ENCODE results near the gene SINHCAF. TPM values are rescaled to one million over a fixed set of nuclear protein-coding genes. Genes with fewer than 3 reads are reported as not detected.
"Not testable (repeated sequence)": the region's sequence is repeated elsewhere in the genome, so short reads cannot be mapped to it uniquely, and the experiment has no call there.

The SINHCAF gene
- total and polyA plus RNA-seq, 4 donors: 2.3 to 10.3 (median 4.9) TPM

DNA sequence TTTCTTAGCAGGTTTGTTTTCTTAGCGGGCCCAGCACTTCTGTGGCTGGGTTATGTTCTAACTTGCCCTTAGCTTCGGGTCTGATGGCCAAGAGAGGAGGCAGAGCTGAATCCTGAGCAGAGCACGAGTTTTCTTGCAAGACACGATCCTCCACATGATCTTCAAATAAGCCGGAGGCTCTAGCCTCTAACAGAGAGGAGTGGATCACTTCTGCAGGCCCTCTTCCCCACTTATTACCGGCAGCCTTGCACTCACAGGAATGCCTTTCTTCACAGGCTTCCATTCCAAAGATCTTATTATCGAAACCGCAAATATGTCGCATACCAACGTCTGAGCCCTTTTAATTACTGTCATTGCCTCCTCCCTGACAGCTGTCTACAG, 79.5 kb downstream of the SINHCAF start:
- 85% methylated on average over 10 of the region's 10 CpGs for WGBS

DNA sequence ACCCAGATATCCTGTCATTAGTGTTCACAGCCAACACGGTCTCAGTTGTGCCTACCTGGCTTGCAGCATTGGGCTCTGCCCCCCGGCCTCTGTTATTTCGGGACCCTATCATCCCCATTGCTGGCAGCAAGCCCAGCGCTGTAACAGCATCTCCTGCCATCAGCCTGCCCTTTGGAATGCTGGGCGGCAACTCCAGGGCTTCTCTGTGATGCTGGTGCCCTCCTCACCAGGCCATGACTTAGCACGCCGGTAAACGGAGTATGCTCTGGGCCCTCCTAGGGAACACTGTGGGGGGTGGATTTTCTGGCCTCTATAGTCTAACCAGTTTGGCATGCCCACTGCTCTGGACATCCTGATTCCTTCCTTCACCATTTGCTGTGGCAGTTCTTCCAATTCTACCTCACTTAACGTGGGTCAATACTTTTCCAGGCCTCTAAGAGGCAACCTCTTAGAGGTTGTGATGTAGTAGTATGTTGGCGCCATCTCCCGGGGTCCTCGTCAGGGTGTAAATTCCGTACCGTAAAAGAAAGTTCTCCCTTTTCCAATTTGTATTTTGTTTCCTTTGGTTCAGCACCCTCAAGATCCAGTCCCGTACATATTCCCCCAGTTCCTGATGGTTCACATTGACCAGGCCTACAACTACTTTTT, 80.0 kb downstream of the SINHCAF start:
- no peak overlapping the region for H3K27ac ChIP-seq (ENCODE audit: low read depth in 1 of 2, low read length in 2 of 2)
- DNase-seq (ENCODE audit: low spot score): no peak

More for the DNA sequence above, 79.5 kb downstream of the SINHCAF start:
- H3K9me3 ChIP-seq (ENCODE audit: control insufficient read depth in 4 of 4, low read length in 3 of 4): no peaks in the 10 kb centered on the region
- H3K36me3 ChIP-seq (ENCODE audit: control insufficient read depth in 4 of 4, insufficient read depth in 3 of 4, low read depth in 1 of 4, low read length in 3 of 4): no peaks in the 10 kb centered on the region
- no peak overlapping the region for H3K9ac ChIP-seq (ENCODE audit: low read depth in 1 of 2, low read length in 2 of 2)
- no peak for DNase-seq (ENCODE audit: low spot score)
- no peak overlapping the region for H3K27ac ChIP-seq (ENCODE audit: low read depth in 1 of 2, low read length in 2 of 2)
- H3K4me3 ChIP-seq (ENCODE audit: low read depth in 1 of 3, low read length in 3 of 3): no peak overlapping the region
- TF ChIP-seq, protein P1, sequence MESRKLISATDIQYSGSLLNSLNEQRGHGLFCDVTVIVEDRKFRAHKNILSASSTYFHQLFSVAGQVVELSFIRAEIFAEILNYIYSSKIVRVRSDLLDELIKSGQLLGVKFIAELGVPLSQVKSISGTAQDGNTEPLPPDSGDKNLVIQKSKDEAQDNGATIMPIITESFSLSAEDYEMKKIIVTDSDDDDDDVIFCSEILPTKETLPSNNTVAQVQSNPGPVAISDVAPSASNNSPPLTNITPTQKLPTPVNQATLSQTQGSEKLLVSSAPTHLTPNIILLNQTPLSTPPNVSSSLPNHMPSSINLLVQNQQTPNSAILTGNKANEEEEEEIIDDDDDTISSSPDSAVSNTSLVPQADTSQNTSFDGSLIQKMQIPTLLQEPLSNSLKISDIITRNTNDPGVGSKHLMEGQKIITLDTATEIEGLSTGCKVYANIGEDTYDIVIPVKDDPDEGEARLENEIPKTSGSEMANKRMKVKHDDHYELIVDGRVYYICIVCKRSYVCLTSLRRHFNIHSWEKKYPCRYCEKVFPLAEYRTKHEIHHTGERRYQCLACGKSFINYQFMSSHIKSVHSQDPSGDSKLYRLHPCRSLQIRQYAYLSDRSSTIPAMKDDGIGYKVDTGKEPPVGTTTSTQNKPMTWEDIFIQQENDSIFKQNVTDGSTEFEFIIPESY (IDR thresholded peaks at IDR 0.05): no peak
- H3K4me1 ChIP-seq (ENCODE audit: control insufficient read depth in 4 of 4, insufficient read depth in 4 of 4, low read length in 3 of 4): no peaks in the 10 kb centered on the region
- H3K27me3 ChIP-seq (ENCODE audit: control insufficient read depth in 4 of 4, insufficient read depth in 4 of 4, low read length in 3 of 4): no peaks in the 10 kb centered on the region

DNA sequence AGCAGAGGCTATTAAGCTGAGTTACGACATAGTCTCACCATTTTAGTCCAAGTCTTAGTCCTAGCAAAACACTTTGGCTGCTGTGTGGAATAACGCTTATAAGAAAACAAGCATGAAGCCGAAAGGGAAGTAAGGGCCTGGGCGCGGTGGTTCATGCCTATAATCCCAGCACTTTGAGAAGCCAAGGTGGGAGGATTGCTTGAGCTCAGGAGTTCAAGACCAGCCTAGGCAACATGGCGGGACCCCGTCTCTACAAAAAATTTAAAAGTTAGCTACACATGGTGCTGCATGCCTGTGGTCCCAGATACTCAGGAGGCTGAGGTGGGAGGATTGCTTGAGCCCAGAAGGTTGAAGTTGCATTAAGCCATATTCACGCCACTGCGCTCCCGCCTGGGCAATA, 83.5 kb downstream of the SINHCAF start:
- H3K4me1 ChIP-seq (ENCODE audit: control insufficient read depth in 4 of 4, insufficient read depth in 4 of 4, low read length in 3 of 4); H3K9ac ChIP-seq (ENCODE audit: low read depth in 1 of 2, low read length in 2 of 2); H3K27ac ChIP-seq (ENCODE audit: low read depth in 1 of 2, low read length in 2 of 2); H3K36me3 ChIP-seq (ENCODE audit: control insufficient read depth in 4 of 4, insufficient read depth in 3 of 4, low read depth in 1 of 4, low read length in 3 of 4); H3K9me3 ChIP-seq (ENCODE audit: control insufficient read depth in 4 of 4, low read length in 3 of 4); H3K27me3 ChIP-seq (ENCODE audit: control insufficient read depth in 4 of 4, insufficient read depth in 4 of 4, low read length in 3 of 4); H3K4me3 ChIP-seq (ENCODE audit: low read depth in 1 of 3, low read length in 3 of 3): not testable (repeated sequence)
- peak; percentile 22 for DNase-seq (ENCODE audit: low spot score)
- 91% methylated on average over 10 of the region's 10 CpGs for WGBS

More for the DNA sequence above, 80.0 kb downstream of the SINHCAF start:
- H3K4me1 ChIP-seq (ENCODE audit: control insufficient read depth in 4 of 4, insufficient read depth in 4 of 4, low read length in 3 of 4): no peaks in the 10 kb centered on the region
- H3K9me3 ChIP-seq (ENCODE audit: control insufficient read depth in 4 of 4, low read length in 3 of 4): no peaks in the 10 kb centered on the region
- 88% methylated on average over 15 of the region's 15 CpGs for WGBS
- H3K27me3 ChIP-seq (ENCODE audit: control insufficient read depth in 4 of 4, insufficient read depth in 4 of 4, low read length in 3 of 4): no peaks in the 10 kb centered on the region
- no peak overlapping the region for H3K4me3 ChIP-seq (ENCODE audit: low read depth in 1 of 3, low read length in 3 of 3)
- no peaks in the 10 kb centered on the region for H3K36me3 ChIP-seq (ENCODE audit: control insufficient read depth in 4 of 4, insufficient read depth in 3 of 4, low read depth in 1 of 4, low read length in 3 of 4)
- TF ChIP-seq RAD21 (IDR thresholded peaks at IDR 0.05) (peak in 1 of 2 donors; percentile 25), NR2F2 (IDR thresholded peaks at IDR 0.05) (no peak)
- H3K9ac ChIP-seq (ENCODE audit: low read depth in 1 of 2, low read length in 2 of 2): no peak overlapping the region

DNA sequence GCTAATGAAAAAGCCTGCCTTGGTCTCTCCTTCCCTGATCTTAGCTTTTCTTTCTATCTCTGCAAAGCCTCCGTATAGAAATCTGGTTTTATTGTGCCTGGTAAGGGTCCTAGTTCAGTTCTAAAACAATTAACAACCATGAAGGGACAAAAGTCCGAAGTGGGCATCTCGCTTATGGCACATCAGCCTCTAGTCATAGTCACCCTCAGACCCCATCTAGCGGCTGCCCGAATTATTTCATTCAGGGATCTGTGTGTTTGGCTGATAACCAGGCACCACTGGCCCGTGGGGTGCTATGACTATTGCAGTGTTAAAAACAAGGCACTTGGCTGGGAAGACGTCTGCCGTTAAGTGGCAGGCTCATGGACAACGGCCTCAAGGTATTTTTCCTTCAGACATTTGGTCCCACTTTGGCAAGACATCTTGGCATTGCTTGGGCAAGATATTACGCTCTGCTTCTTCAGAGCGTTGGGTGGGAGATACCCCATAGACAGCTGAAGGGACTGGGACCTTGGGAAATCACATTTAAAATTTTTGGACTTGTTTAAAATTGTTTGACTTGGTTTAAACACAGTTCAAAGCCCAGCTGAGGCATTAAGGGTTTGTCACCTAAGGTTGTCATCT, 87.1 kb downstream of the SINHCAF start:
- no peak overlapping the region for H3K9ac ChIP-seq (ENCODE audit: low read depth in 1 of 2, low read length in 2 of 2)
- peak; percentile 62 for DNase-seq (ENCODE audit: low spot score)
- H3K27me3 ChIP-seq (ENCODE audit: control insufficient read depth in 4 of 4, insufficient read depth in 4 of 4, low read length in 3 of 4): no peaks in the 10 kb centered on the region
- H3K4me1 ChIP-seq (ENCODE audit: control insufficient read depth in 4 of 4, insufficient read depth in 4 of 4, low read length in 3 of 4): peaks cover 0 to 9% (median 0%) of the 10 kb centered on the region in 4 donors
- no peak overlapping the region for H3K4me3 ChIP-seq (ENCODE audit: low read depth in 1 of 3, low read length in 3 of 3)
- H3K27ac ChIP-seq (ENCODE audit: low read depth in 1 of 2, low read length in 2 of 2): no peak overlapping the region
- no peaks in the 10 kb centered on the region for H3K9me3 ChIP-seq (ENCODE audit: control insufficient read depth in 4 of 4, low read length in 3 of 4)
- no peaks in the 10 kb centered on the region for H3K36me3 ChIP-seq (ENCODE audit: control insufficient read depth in 4 of 4, insufficient read depth in 3 of 4, low read depth in 1 of 4, low read length in 3 of 4)
- 21% methylated on average over 11 of the region's 11 CpGs for WGBS
- TF ChIP-seq SP1 (IDR thresholded peaks at IDR 0.05) (no peak), JUND (IDR thresholded peaks at IDR 0.05) (no peak), HNF4A (conservative IDR thresholded peaks at IDR 0.05) (peak; percentile 44 to 63), RAD21 (IDR thresholded peaks at IDR 0.05) (peak; percentile 90 to 91), NR2F2 (IDR thresholded peaks at IDR 0.05) (no peak), YY1 (IDR thresholded peaks at IDR 0.05) (no peak), FOXA2 (IDR thresholded peaks at IDR 0.05) (no peak), GABPA (IDR thresholded peaks at IDR 0.05 in 1 of 2, conservative IDR thresholded peaks at IDR 0.05 in 1 of 2) (no peak)
- TF ChIP-seq, protein P2, sequence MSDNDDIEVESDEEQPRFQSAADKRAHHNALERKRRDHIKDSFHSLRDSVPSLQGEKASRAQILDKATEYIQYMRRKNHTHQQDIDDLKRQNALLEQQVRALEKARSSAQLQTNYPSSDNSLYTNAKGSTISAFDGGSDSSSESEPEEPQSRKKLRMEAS (IDR thresholded peaks at IDR 0.05): no peak
- TF ChIP-seq, protein P1 (IDR thresholded peaks at IDR 0.05): no peak
- TF ChIP-seq, protein P3, sequence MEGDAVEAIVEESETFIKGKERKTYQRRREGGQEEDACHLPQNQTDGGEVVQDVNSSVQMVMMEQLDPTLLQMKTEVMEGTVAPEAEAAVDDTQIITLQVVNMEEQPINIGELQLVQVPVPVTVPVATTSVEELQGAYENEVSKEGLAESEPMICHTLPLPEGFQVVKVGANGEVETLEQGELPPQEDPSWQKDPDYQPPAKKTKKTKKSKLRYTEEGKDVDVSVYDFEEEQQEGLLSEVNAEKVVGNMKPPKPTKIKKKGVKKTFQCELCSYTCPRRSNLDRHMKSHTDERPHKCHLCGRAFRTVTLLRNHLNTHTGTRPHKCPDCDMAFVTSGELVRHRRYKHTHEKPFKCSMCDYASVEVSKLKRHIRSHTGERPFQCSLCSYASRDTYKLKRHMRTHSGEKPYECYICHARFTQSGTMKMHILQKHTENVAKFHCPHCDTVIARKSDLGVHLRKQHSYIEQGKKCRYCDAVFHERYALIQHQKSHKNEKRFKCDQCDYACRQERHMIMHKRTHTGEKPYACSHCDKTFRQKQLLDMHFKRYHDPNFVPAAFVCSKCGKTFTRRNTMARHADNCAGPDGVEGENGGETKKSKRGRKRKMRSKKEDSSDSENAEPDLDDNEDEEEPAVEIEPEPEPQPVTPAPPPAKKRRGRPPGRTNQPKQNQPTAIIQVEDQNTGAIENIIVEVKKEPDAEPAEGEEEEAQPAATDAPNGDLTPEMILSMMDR (IDR thresholded peaks at IDR 0.05; ENCODE audit: low read depth, low read length, missing input control): peak; percentile 72

All from liver (tissue), 9 donors.